Measurements from ENCODE around the gene FMO3. TPM values are rescaled to one million over a fixed set of nuclear protein-coding genes. Genes with fewer than 3 reads are reported as not detected.

The FMO3 gene
- total RNA-seq, 1 experiment from 2014 or later = not detected

DNA sequence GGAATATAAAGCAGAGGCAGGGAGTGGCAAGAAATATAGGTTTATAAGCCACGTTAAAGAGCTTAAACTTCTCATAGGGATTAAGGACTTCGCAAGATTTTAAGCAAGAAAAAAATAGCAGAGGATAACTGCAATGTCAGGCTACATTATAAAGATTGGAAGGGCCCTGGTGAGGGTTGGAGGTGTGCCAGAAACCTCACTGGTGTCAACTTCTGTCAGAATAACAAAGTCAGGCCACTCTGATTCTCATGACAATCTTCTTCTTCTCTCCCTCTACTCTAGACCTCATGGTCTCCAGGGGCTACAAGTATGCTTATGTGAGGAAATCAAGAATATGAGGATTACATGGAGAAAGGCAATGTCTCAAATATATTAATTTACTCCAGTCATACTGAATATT, 61.8 kb downstream of the FMO3 start (continued):
- no peak for TF ChIP-seq FOXK1 (CRISPR knock-in tag; IDR thresholded peaks at IDR 0.05)
- TF ChIP-seq GTF2I (CRISPR knock-in tag; conservative IDR thresholded peaks at IDR 0.05) = no peak
- TF ChIP-seq NR3C1 (CRISPR knock-in tag; conservative IDR thresholded peaks at IDR 0.05; ENCODE audit: low read depth) = no peak
- no peak for TF ChIP-seq ZNF423 (CRISPR knock-in tag; IDR thresholded peaks at IDR 0.05)
- TF ChIP-seq, protein P1, sequence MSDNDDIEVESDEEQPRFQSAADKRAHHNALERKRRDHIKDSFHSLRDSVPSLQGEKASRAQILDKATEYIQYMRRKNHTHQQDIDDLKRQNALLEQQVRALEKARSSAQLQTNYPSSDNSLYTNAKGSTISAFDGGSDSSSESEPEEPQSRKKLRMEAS (CRISPR knock-in tag; IDR thresholded peaks at IDR 0.05) = no peak
- TF ChIP-seq, protein P2, sequence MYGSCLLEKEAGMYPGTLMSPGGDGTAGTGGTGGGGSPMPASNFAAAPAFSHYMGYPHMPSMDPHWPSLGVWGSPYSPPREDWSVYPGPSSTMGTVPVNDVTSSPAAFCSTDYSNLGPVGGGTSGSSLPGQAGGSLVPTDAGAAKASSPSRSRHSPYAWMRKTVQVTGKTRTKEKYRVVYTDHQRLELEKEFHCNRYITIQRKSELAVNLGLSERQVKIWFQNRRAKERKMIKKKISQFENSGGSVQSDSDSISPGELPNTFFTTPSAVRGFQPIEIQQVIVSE (CRISPR knock-in tag; IDR thresholded peaks at IDR 0.05; ENCODE audit: borderline replicate concordance) = no peak
- TF ChIP-seq, protein P3, sequence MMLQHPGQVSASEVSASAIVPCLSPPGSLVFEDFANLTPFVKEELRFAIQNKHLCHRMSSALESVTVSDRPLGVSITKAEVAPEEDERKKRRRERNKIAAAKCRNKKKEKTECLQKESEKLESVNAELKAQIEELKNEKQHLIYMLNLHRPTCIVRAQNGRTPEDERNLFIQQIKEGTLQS (CRISPR knock-in tag; conservative IDR thresholded peaks at IDR 0.05) = no peak
- no peak for TF ChIP-seq CBFB (CRISPR knock-in tag; IDR thresholded peaks at IDR 0.05; ENCODE audit: low read depth)

DNA sequence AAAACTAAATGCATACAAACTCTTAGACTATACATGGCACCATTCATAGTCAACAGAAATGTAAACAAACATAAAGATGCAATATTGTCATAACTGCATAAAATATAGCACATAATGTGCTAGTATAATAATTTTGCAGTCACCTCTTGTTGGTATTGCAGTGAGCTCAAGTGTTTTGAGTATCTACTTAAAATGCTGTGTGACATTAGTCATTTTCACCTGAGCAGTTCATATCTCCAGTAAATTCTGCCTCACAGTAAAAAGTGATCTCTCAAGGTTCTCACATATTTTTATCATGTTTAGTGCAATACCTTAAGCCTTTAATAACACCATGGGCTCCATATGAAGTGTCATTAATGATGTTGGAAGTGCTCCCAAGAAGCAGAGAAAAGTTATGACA, 64.8 kb downstream of the FMO3 start:
- CTCF ChIA-PET = no interaction called here
- H3K27ac Mint-ChIP-seq = no peak overlapping the region
- H3K4me1 Mint-ChIP-seq = peaks cover 19% of the 10 kb centered on the region

DNA sequence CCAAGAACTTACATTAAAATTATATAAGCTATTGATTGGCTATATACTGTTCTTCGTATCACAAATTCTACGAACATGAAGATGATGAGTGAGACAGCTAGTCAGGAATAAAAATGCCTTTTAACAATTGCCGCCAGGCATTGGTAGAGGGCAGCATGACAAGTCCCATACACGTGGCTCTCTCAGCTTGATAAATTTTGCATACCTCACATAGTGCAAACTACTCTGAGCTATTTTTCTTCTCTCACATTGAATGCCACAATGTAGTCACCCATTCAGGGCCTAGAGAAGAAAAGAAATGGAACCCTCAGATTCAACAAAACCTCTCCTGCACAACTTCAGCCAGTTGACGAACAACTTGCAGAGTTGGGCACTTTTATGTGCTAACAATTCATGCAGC, 67.4 kb downstream of the FMO3 start:
- Mint-ChIP-seq H3K27me3 (ENCODE audit: low read depth) (no peaks in the 10 kb centered on the region), H3K36me3 (no peaks in the 10 kb centered on the region), H3K4me1 (peaks cover 22% of the 10 kb centered on the region), H3K4me3 (no peak overlapping the region), H3K9me3 (peaks cover 5% of the 10 kb centered on the region), H3K27ac (no peak overlapping the region)
- ChIA-PET CTCF (no interaction called here), POLR2A (no interaction called here)
- DNase-seq (ENCODE audit: low spot score) = no peak
- no peak for ATAC-seq
- TF ChIP-seq MXD4 (CRISPR knock-in tag; IDR thresholded peaks at IDR 0.05; ENCODE audit: borderline replicate concordance) = no peak
- TF ChIP-seq, protein P4, sequence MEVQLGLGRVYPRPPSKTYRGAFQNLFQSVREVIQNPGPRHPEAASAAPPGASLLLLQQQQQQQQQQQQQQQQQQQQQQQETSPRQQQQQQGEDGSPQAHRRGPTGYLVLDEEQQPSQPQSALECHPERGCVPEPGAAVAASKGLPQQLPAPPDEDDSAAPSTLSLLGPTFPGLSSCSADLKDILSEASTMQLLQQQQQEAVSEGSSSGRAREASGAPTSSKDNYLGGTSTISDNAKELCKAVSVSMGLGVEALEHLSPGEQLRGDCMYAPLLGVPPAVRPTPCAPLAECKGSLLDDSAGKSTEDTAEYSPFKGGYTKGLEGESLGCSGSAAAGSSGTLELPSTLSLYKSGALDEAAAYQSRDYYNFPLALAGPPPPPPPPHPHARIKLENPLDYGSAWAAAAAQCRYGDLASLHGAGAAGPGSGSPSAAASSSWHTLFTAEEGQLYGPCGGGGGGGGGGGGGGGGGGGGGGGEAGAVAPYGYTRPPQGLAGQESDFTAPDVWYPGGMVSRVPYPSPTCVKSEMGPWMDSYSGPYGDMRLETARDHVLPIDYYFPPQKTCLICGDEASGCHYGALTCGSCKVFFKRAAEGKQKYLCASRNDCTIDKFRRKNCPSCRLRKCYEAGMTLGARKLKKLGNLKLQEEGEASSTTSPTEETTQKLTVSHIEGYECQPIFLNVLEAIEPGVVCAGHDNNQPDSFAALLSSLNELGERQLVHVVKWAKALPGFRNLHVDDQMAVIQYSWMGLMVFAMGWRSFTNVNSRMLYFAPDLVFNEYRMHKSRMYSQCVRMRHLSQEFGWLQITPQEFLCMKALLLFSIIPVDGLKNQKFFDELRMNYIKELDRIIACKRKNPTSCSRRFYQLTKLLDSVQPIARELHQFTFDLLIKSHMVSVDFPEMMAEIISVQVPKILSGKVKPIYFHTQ (CRISPR knock-in tag; IDR thresholded peaks at IDR 0.05) = no peak
- TF ChIP-seq, protein P5, sequence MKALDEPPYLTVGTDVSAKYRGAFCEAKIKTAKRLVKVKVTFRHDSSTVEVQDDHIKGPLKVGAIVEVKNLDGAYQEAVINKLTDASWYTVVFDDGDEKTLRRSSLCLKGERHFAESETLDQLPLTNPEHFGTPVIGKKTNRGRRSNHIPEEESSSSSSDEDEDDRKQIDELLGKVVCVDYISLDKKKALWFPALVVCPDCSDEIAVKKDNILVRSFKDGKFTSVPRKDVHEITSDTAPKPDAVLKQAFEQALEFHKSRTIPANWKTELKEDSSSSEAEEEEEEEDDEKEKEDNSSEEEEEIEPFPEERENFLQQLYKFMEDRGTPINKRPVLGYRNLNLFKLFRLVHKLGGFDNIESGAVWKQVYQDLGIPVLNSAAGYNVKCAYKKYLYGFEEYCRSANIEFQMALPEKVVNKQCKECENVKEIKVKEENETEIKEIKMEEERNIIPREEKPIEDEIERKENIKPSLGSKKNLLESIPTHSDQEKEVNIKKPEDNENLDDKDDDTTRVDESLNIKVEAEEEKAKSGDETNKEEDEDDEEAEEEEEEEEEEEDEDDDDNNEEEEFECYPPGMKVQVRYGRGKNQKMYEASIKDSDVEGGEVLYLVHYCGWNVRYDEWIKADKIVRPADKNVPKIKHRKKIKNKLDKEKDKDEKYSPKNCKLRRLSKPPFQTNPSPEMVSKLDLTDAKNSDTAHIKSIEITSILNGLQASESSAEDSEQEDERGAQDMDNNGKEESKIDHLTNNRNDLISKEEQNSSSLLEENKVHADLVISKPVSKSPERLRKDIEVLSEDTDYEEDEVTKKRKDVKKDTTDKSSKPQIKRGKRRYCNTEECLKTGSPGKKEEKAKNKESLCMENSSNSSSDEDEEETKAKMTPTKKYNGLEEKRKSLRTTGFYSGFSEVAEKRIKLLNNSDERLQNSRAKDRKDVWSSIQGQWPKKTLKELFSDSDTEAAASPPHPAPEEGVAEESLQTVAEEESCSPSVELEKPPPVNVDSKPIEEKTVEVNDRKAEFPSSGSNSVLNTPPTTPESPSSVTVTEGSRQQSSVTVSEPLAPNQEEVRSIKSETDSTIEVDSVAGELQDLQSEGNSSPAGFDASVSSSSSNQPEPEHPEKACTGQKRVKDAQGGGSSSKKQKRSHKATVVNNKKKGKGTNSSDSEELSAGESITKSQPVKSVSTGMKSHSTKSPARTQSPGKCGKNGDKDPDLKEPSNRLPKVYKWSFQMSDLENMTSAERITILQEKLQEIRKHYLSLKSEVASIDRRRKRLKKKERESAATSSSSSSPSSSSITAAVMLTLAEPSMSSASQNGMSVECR (CRISPR knock-in tag; IDR thresholded peaks at IDR 0.05; ENCODE audit: borderline replicate concordance) = no peak

More for the DNA sequence above, 64.8 kb downstream of the FMO3 start:
- Mint-ChIP-seq H3K4me3 (no peak overlapping the region), H3K36me3 (no peaks in the 10 kb centered on the region), H3K27me3 (ENCODE audit: low read depth) (no peaks in the 10 kb centered on the region), H3K9me3 (peaks cover 5% of the 10 kb centered on the region)
- POLR2A ChIA-PET = no interaction called here
- ATAC-seq (no peak), DNase-seq (ENCODE audit: low spot score) (no peak)
- TF ChIP-seq GRHL2 (CRISPR knock-in tag; IDR thresholded peaks at IDR 0.05; ENCODE audit: insufficient replicate concordance, severe bottlenecking) = no peak
- TF ChIP-seq ZNF138 (CRISPR knock-in tag; conservative IDR thresholded peaks at IDR 0.05) = no peak
- TF ChIP-seq, protein P6, sequence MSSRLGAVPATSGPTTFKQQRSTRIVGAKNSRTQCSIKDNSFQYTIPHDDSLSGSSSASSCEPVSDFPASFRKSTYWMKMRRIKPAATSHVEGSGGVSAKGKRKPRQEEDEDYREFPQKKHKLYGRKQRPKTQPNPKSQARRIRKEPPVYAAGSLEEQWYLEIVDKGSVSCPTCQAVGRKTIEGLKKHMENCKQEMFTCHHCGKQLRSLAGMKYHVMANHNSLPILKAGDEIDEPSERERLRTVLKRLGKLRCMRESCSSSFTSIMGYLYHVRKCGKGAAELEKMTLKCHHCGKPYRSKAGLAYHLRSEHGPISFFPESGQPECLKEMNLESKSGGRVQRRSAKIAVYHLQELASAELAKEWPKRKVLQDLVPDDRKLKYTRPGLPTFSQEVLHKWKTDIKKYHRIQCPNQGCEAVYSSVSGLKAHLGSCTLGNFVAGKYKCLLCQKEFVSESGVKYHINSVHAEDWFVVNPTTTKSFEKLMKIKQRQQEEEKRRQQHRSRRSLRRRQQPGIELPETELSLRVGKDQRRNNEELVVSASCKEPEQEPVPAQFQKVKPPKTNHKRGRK (CRISPR knock-in tag; IDR thresholded peaks at IDR 0.05; ENCODE audit: borderline replicate concordance) = no peak
- no peak for TF ChIP-seq TCF7 (CRISPR knock-in tag; IDR thresholded peaks at IDR 0.05; ENCODE audit: low read depth)
- no peak for TF ChIP-seq NFATC4 (CRISPR knock-in tag; IDR thresholded peaks at IDR 0.05)
- TF ChIP-seq, protein P3 (CRISPR knock-in tag; conservative IDR thresholded peaks at IDR 0.05) = no peak
- no peak for TF ChIP-seq MYBL2 (CRISPR knock-in tag; IDR thresholded peaks at IDR 0.05)
- no peak for TF ChIP-seq ZNF396 (CRISPR knock-in tag; IDR thresholded peaks at IDR 0.05; ENCODE audit: borderline replicate concordance)
- TF ChIP-seq NFYB (CRISPR knock-in tag; conservative IDR thresholded peaks at IDR 0.05; ENCODE audit: low read depth) = no peak
- TF ChIP-seq RORB (CRISPR knock-in tag; IDR thresholded peaks at IDR 0.05) = no peak
- no peak for TF ChIP-seq FOXP1 (CRISPR knock-in tag; IDR thresholded peaks at IDR 0.05; ENCODE audit: borderline replicate concordance)
- no peak for TF ChIP-seq ZNF423 (CRISPR knock-in tag; IDR thresholded peaks at IDR 0.05)
- no peak for TF ChIP-seq FOXJ3 (CRISPR knock-in tag; IDR thresholded peaks at IDR 0.05; ENCODE audit: borderline replicate concordance)
- no peak for TF ChIP-seq KAT7 (CRISPR knock-in tag; IDR thresholded peaks at IDR 0.05; ENCODE audit: borderline replicate concordance)
- TF ChIP-seq ZNF671 (CRISPR knock-in tag; IDR thresholded peaks at IDR 0.05) = no peak
- TF ChIP-seq, protein P7, sequence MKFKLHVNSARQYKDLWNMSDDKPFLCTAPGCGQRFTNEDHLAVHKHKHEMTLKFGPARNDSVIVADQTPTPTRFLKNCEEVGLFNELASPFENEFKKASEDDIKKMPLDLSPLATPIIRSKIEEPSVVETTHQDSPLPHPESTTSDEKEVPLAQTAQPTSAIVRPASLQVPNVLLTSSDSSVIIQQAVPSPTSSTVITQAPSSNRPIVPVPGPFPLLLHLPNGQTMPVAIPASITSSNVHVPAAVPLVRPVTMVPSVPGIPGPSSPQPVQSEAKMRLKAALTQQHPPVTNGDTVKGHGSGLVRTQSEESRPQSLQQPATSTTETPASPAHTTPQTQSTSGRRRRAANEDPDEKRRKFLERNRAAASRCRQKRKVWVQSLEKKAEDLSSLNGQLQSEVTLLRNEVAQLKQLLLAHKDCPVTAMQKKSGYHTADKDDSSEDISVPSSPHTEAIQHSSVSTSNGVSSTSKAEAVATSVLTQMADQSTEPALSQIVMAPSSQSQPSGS (CRISPR knock-in tag; IDR thresholded peaks at IDR 0.05; ENCODE audit: borderline replicate concordance, low read depth) = no peak
